Glutamatergic neuron (in vitro differentiated cells): ENCODE measurements around the gene TGFB1. TPM values are rescaled to one million over a fixed set of nuclear protein-coding genes. Genes with fewer than 3 reads are reported as not detected.
"Not testable (repeated sequence)": the region's sequence is repeated elsewhere in the genome, so short reads cannot be mapped to it uniquely, and the experiment has no call there.

Experiments used
- DNase-seq: peaks from one replicate; pipeline ENCODE4 v3.0.0; 2022
- H3K27ac Mint-ChIP-seq: one replicate; pipeline ENCODE4 v1.8.0; 2020; ENCODE audit warnings: mild to moderate bottlenecking, mixed read lengths, inconsistent platforms; ENCODE audit not compliant: unreplicated experiment
- H3K27me3 Mint-ChIP-seq: one replicate; pipeline ENCODE4 v1.8.0; 2020; ENCODE audit warnings: mild to moderate bottlenecking, moderate library complexity, mixed read lengths, inconsistent platforms; ENCODE audit not compliant: unreplicated experiment
- H3K36me3 Mint-ChIP-seq: one replicate; pipeline ENCODE4 v1.8.0; 2020; ENCODE audit warnings: mild to moderate bottlenecking, mixed read lengths, inconsistent platforms; ENCODE audit not compliant: unreplicated experiment
- H3K4me1 Mint-ChIP-seq: one replicate; pipeline ENCODE4 v1.8.0; 2020; ENCODE audit warnings: mild to moderate bottlenecking, low read depth, mixed read lengths, inconsistent platforms; ENCODE audit not compliant: unreplicated experiment
- H3K4me3 Mint-ChIP-seq: one replicate; pipeline ENCODE4 v1.8.0; 2020; ENCODE audit warnings: mild to moderate bottlenecking, mixed read lengths, inconsistent platforms; ENCODE audit not compliant: unreplicated experiment
- H3K9me3 Mint-ChIP-seq: one replicate; pipeline ENCODE4 v1.8.0; 2020; ENCODE audit warnings: mild to moderate bottlenecking, moderate library complexity, mixed read lengths, inconsistent platforms; ENCODE audit not compliant: unreplicated experiment
- CTCF ChIP-seq: fragments of 200-600 bp; sonication (generic); IDR thresholded peaks from one replicate; pipeline ENCODE4 v1.5.0; 2021; ENCODE audit not compliant: partially characterized antibody, unreplicated experiment
- total RNA-seq: library from RNA; stranded (reverse); fragmentation: NEBNext Ultra II Directional; extraction: Animal tissue kit (Norgen Biotek cat#: 25700); gene quantifications from one replicate; pipeline ENCODE4 v1.2.1, GENCODE V29; 2021; ENCODE audit not compliant: unreplicated experiment

TGFB1 gene
- total RNA-seq, 1 donor from 2014 or later: 26.0 TPM

GRCh38 chr19:41350735-41351338 is 2.9 kb downstream of the TGFB1 start:
- peaks cover 12% of the 10 kb centered on the region for H3K9me3 Mint-ChIP-seq
- peaks cover 9% of the 10 kb centered on the region for H3K4me1 Mint-ChIP-seq
- H3K4me3 Mint-ChIP-seq: peak overlapping the region; percentile 91
- H3K27ac Mint-ChIP-seq: peak overlapping the region; percentile 35
- TF ChIP-seq CTCF: no peak
- H3K27me3 Mint-ChIP-seq: peaks cover 18% of the 10 kb centered on the region
- no peak for DNase-seq
- H3K36me3 Mint-ChIP-seq: peaks cover 5% of the 10 kb centered on the region

DNA sequence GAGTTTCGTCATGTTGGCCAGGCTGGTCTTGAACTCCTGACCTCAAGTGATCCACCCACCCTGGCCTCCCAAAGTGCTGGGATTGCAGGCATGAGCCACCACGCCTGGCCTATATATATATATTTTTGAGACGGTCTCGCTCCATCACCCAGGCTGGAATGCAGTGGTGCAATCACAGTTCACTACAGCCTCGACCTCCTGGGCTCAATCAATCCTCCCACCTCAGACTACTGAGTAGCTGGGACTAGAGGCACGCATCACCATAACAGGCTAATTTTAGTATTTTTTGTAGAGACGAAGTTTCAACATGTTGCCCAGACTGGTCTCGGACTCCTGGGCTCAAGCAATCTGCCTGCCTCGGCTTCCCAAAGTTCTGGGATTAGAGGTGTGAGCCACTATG is 6.8 kb downstream of the TGFB1 start:
- not testable (repeated sequence) for H3K27ac Mint-ChIP-seq, H3K9me3 Mint-ChIP-seq, H3K36me3 Mint-ChIP-seq, H3K4me3 Mint-ChIP-seq, H3K4me1 Mint-ChIP-seq, DNase-seq
- peaks cover 12% of the 10 kb centered on the region for H3K27me3 Mint-ChIP-seq

DNA sequence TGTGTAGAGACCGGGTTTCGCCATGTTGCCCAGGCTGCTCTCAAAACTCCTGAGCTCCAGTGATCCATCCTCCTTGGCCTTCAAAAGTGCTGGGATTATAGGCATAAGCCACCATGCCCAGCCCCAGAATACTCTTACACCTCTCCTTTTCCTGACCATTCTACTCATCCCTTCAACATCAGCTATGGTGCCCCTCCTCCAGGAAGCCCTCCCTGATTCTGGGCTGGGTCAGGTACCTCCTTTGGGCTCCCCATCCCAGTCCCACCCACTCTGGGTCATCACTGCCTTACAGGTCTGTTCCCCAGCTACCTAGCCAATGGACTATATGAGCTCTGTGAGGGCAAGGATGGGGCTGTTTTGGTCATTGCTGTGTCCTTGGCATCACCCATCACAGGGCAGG is 9.6 kb downstream of the TGFB1 start:
- no peak overlapping the region for H3K27ac Mint-ChIP-seq
- no peaks in the 10 kb centered on the region for H3K9me3 Mint-ChIP-seq
- H3K27me3 Mint-ChIP-seq: peaks cover 6% of the 10 kb centered on the region
- no peak for DNase-seq
- no peak overlapping the region for H3K4me3 Mint-ChIP-seq
- TF ChIP-seq CTCF: no peak
- H3K4me1 Mint-ChIP-seq: no peaks in the 10 kb centered on the region
- H3K36me3 Mint-ChIP-seq: no peaks in the 10 kb centered on the region

DNA sequence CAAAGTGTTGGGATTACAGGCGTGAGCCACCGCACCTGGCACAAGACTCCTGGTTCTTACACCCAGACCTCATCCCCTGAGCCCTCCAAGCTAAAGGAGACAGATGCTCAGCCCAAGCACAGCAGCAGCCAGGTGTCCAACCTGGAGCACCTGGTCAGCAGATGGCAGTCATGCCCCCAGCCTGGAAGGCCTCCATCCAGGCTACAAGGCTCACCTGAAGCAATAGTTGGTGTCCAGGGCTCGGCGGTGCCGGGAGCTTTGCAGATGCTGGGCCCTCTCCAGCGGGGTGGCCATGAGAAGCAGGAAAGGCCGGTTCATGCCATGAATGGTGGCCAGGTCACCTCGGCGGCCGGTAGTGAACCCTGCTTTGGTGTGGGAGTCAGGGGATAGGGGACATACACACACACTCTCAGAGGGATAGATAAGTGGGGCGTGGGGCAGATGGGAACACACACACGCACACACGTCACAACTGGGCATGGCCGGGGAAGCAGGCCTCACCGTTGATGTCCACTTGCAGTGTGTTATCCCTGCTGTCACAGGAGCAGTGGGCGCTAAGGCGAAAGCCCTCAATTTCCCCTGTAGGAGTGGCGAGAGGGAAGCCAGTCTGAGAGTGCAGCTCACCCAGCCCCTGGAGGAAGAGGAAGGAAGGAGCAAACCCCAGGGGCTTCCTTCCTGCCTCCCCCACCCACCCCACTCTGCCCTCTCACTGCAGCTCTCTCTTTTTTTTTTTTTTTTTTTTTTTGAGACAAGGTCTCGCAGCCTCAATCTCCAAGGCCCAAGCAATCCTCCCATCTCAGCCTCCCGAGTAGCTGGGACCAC is 11.8 kb downstream of the TGFB1 start:
- Mint-ChIP-seq H3K9me3 (no peaks in the 10 kb centered on the region), H3K4me3 (no peak overlapping the region), H3K27me3 (peaks cover 8% of the 10 kb centered on the region), H3K36me3 (no peaks in the 10 kb centered on the region), H3K27ac (no peak overlapping the region), H3K4me1 (no peaks in the 10 kb centered on the region)
- no peak for TF ChIP-seq CTCF
- DNase-seq: no peak

DNA sequence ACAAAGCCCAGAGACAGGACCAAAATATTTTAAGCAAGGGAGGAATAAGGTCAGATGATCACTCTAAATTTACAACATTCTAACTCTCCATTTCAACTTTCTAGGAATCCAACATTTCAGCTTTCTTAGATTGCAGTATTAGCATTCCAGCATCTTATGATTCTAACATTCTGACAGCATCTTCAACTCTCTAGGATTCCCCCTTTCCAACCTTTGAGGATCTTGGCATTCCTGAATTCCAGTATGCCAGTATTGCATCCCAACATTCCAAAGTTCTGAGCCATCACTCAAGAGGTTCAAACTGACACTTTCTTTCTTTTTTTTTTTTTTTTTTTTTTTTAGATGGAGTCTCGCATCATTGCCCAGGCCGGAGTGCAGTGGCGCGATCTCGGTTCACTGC is 13.8 kb downstream of the TGFB1 start:
- no peak for TF ChIP-seq CTCF
- Mint-ChIP-seq H3K27ac (no peak overlapping the region), H3K4me1 (no peaks in the 10 kb centered on the region), H3K9me3 (no peaks in the 10 kb centered on the region), H3K36me3 (no peaks in the 10 kb centered on the region), H3K27me3 (peaks cover 8% of the 10 kb centered on the region), H3K4me3 (no peak overlapping the region)
- no peak for DNase-seq
